22Rv1 (cell line): ENCODE results near the gene LCE4A.

Experiments
- H3K27ac ChIP-seq: fragments of 450-650 bp; 2 replicates; pipeline ENCODE4 v1.5.1; 2017
- ZFX ChIP-seq: fragments of 450-650 bp; IDR thresholded peaks from 2 replicates; pipeline ENCODE4 v1.6.1; 2017; ENCODE audit warnings: antibody characterized with exemption, borderline replicate concordance
- TF ChIP-seq, protein P1 (sequence below): fragments of 450-650 bp; IDR thresholded peaks from 2 replicates; pipeline ENCODE4 v1.5.1; 2017; ENCODE audit warnings: mild to moderate bottlenecking

Gene LCE4A

DNA sequence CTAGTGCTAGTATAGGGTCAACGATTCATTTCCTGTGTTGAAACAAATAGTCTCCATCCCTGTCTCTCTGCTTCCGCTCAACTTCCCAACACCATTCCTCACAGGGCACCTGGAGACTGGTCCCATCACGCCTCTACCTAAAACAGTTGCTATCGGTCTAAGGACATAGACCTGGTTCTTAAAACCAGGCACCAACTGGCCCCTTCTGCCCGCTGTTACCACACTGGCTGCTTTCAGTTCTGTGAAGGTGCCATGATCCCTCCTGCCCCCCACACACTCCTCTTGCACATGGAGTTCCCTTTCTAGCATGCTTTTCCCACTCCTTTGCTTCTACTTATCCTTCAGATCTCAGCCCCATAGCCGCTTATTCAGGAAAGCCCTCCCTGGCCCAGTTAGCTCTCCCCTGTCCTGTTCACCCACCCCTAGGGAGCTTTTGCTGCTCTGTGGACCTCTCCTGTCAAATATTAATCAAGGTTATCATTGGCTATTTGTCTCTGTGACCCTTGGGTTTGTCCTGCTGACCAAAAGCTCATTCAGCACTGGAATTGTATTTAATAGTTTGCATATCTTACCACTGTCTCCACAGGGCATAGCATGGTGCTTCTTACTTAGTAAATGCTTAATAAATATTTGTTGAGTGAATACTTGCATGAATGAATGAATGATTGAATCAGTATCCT is 37.9 kb downstream of the LCE4A start:
- TF ChIP-seq, protein P1, sequence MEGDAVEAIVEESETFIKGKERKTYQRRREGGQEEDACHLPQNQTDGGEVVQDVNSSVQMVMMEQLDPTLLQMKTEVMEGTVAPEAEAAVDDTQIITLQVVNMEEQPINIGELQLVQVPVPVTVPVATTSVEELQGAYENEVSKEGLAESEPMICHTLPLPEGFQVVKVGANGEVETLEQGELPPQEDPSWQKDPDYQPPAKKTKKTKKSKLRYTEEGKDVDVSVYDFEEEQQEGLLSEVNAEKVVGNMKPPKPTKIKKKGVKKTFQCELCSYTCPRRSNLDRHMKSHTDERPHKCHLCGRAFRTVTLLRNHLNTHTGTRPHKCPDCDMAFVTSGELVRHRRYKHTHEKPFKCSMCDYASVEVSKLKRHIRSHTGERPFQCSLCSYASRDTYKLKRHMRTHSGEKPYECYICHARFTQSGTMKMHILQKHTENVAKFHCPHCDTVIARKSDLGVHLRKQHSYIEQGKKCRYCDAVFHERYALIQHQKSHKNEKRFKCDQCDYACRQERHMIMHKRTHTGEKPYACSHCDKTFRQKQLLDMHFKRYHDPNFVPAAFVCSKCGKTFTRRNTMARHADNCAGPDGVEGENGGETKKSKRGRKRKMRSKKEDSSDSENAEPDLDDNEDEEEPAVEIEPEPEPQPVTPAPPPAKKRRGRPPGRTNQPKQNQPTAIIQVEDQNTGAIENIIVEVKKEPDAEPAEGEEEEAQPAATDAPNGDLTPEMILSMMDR: no peak
- TF ChIP-seq ZFX: no peak

DNA sequence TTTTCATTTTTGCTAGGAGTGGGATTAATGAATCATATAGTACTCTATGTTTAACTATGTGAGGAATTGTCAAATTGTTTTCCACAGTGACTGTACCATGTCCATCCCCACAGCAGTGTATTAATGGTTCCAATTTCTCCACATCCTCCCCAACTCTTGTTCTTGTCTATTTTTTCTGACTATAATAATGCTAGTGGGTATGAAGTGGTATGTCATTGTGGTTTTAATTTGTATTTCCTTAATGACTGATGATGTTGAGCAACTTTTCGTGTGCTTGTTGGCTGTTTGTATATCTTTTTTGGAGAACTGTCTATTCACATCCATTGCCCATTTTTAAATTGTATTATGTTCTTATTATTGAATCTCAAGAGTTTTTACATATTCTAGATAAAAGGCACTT is 39.9 kb downstream of the LCE4A start:
- H3K27ac ChIP-seq: no peak overlapping the region
- TF ChIP-seq, protein P1: no peak
- no peak for TF ChIP-seq ZFX

More for the DNA sequence above, 37.9 kb downstream of the LCE4A start:
- H3K27ac ChIP-seq: no peak overlapping the region

DNA sequence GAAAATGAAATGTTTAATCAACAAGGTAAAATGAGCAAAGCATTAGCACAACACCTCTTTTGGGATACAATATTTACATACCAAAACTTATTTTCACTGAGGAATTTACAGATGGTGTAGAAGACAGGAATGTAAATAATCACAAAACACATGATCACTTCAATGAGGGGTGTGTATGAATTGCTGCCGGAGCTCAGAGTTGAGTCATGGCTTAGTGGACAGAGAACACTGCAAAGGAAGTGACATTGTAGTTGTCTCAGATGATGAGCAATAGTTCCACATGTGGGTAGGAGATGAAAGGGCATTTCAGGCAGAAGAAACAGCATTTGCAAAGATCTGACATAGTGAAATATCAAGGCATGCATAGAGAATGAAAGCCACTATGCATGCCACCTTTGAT is 44.3 kb downstream of the LCE4A start:
- no peak overlapping the region for H3K27ac ChIP-seq
- TF ChIP-seq, protein P1: no peak
- TF ChIP-seq ZFX: no peak

DNA sequence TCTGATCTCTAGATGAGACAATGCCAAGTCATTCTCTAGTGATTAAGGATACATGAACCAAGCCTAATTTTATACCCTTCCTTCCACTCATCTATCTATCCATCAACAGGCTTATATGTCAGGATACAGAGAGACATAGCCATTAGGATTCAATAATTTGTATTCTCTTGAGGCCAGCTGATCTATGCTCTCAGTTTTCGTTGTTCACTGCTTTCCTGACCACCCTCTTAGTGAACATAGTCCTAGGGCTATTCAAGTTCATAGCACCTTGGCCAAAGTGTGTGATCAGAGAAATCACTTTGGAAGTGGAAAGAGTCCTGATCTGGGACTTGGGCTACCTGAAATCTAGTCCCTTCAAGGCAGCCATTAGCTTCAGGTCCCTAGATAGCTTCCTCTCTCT is 45.6 kb downstream of the LCE4A start:
- no peak overlapping the region for H3K27ac ChIP-seq
- TF ChIP-seq, protein P1: no peak
- TF ChIP-seq ZFX: no peak

DNA sequence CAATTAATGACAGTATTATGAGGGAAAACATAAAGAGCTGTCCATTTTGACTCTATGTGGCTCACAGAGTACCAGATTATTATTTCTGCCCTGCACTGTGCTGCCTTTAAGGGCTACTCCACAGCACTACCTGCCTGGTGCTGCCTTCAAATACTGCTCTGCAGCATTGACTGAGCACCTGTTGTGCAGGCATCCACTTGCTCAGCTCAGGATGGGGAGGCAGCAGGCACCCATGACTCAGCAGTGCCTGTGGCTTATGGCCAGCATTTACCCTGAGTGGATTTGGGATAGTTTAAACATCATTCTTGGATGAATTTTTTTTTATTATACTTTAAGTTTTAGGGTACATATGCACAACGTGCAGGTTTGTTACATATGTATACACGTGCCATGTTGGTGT is 48.9 kb downstream of the LCE4A start:
- no peak overlapping the region for H3K27ac ChIP-seq

DNA sequence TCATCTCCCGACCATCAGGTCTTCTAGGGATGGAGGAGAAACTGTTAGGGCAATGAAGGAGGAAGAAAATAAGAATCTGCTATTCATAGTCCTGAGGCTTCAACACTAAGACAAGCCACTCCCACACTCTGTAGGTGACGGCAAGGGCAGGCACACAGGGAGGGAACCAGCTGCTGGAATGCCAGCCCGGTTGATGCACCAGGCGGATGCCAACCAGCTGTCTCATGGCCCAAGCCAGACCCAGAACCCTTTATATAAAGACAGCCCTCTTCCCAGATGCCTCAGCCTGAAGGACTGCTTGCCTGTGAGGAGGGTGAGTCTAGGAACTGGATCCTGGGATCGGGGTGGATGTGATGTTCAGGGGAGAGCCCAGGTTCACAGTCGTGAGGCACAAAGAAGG is 49.8 kb downstream of the LCE4A start, which contains the start of gene KPRP:
Gene KPRP (plus strand): TSS at position 279 of the 400 bp plus-strand sequence. CDS start 1,564 bp downstream, outside the sequence.
- H3K27ac ChIP-seq: no peak within 1 kb of the TSS
- TF ChIP-seq, protein P1: no peak
- no peak for TF ChIP-seq ZFX

More for the DNA sequence above, 48.9 kb downstream of the LCE4A start:
- TF ChIP-seq, protein P1: no peak
- TF ChIP-seq ZFX: no peak

DNA sequence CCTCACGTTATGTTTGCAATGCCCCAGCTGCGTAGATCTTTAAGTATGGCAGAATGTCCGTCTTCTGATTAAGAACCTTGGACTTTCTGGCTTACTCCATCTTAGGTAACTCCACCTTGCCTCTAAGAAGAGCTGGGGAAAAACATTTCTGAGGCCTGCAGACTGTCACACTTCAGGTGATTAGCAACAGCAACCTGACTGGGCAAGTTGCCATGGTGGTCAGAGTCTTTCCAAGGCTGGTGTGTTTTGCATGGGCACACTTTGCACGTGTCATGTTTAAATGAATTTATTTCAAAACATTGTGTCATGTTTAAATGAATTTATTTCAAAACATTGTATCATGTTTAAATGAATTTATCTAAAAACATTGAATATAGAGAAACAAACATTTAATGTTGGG is 50.7 kb downstream of the LCE4A start:
- H3K27ac ChIP-seq: no peak overlapping the region

More for the DNA sequence above, 50.7 kb downstream of the LCE4A start:
- no peak for TF ChIP-seq ZFX
- TF ChIP-seq, protein P1: no peak
